ENCODE results near the gene LSM4.

Gene LSM4

GRCh38 chr19:18262917-18263316 lies 60.0 kb downstream of the LSM4 start (continued):
- TF ChIP-seq HOXC10 (CRISPR knock-in tag; IDR thresholded peaks at IDR 0.05), result no peak
- TF ChIP-seq ZNF621 (tag by site-specific recombination; IDR thresholded peaks at IDR 0.05), result no peak
- TF ChIP-seq ZBTB10 (tag by site-specific recombination; IDR thresholded peaks at IDR 0.05), result no peak

GRCh38 chr19:18262144-18262543 lies 60.7 kb downstream of the LSM4 start:
- ChIA-PET POLR2A (interaction anchor here (0.9 kb wide), 1 partner anchor 19 kb away, joined by 4 read pairs; the partner anchor contains the start of gene JUND), CTCF (interaction anchor here (0.6 to 1.6 kb wide), 4 partner anchors 9 to 150 kb away, joined by 3 to 5 read pairs (median 4); no protein-coding TSS in a partner anchor)
- no peak overlapping the region for H3K27ac ChIP-seq (ENCODE audit: extremely low read depth, low read depth, low read length)
- H3K36me3 ChIP-seq (ENCODE audit: control insufficient read depth in 2 of 2, insufficient read depth in 1 of 2, low read length in 2 of 2), result no peaks in the 10 kb centered on the region
- H3K4me1 ChIP-seq (ENCODE audit: control insufficient read depth, insufficient read depth, low read length), result no peaks in the 10 kb centered on the region
- TF ChIP-seq BCL11B (tag by site-specific recombination; IDR thresholded peaks at IDR 0.05; ENCODE audit: low read depth) (no peak), ZNF324 (tag by site-specific recombination; IDR thresholded peaks at IDR 0.05) (no peak), ZNF148 (tag by site-specific recombination; IDR thresholded peaks at IDR 0.05; ENCODE audit: borderline replicate concordance) (no peak), ZNF266 (tag by site-specific recombination; IDR thresholded peaks at IDR 0.05; ENCODE audit: low read depth) (no peak), ZNF157 (tag by site-specific recombination; IDR thresholded peaks at IDR 0.05) (no peak), ZNF155 (tag by site-specific recombination; IDR thresholded peaks at IDR 0.05) (no peak), ZNF529 (tag by site-specific recombination; IDR thresholded peaks at IDR 0.05; ENCODE audit: insufficient replicate concordance) (no peak), GLI4 (tag by site-specific recombination; IDR thresholded peaks at IDR 0.05) (no peak), MZF1 (tag by site-specific recombination; IDR thresholded peaks at IDR 0.05; ENCODE audit: borderline replicate concordance) (no peak)
- no peak overlapping the region for H3K4me3 ChIP-seq (ENCODE audit: low read depth, low read length)
- no peaks in the 10 kb centered on the region for H3K9me3 ChIP-seq (ENCODE audit: control insufficient read depth, insufficient read depth, low read depth, low read length)

GRCh38 chr19:18261474-18261873 lies 61.4 kb downstream of the LSM4 start:
- no peaks in the 10 kb centered on the region for H3K36me3 ChIP-seq (ENCODE audit: control insufficient read depth in 2 of 2, insufficient read depth in 1 of 2, low read length in 2 of 2)
- H3K4me3 ChIP-seq (ENCODE audit: low read depth, low read length), result no peak overlapping the region
- H3K27ac ChIP-seq (ENCODE audit: extremely low read depth, low read depth, low read length), result no peak overlapping the region
- H3K4me1 ChIP-seq (ENCODE audit: control insufficient read depth, insufficient read depth, low read length), result no peaks in the 10 kb centered on the region
- no peaks in the 10 kb centered on the region for H3K9me3 ChIP-seq (ENCODE audit: control insufficient read depth, insufficient read depth, low read depth, low read length)
- TF ChIP-seq ZNF248 (tag by site-specific recombination; IDR thresholded peaks at IDR 0.05) (no peak), ZNF324 (tag by site-specific recombination; IDR thresholded peaks at IDR 0.05) (no peak), TRIM28 (IDR thresholded peaks at IDR 0.05; ENCODE audit: borderline replicate concordance, low read length) (no peak), ZNF76 (tag by site-specific recombination; IDR thresholded peaks at IDR 0.05; ENCODE audit: borderline replicate concordance, low read depth) (no peak), ZNF239 (tag by site-specific recombination; IDR thresholded peaks at IDR 0.05) (no peak), ZNF202 (tag by site-specific recombination; IDR thresholded peaks at IDR 0.05; ENCODE audit: borderline replicate concordance) (no peak), ZBTB49 (tag by site-specific recombination; IDR thresholded peaks at IDR 0.05; ENCODE audit: low read depth) (no peak), HOXC10 (CRISPR knock-in tag; IDR thresholded peaks at IDR 0.05) (no peak), ZNF133 (tag by site-specific recombination; IDR thresholded peaks at IDR 0.05) (no peak)
- POLR2A ChIA-PET, result interaction anchor here (0.5 kb wide), 1 partner anchor 271 kb away, joined by 4 read pairs; no protein-coding TSS in a partner anchor
- CTCF ChIA-PET, result interaction anchor here (0.6 to 1.3 kb wide), 4 partner anchors 9 to 69 kb away, joined by 4 to 8 read pairs (median 4); partner anchors contain the start of gene MPV17L2
